ENCODE measurements around the gene WDR31.

GRCh38 chr9:113348437-113348836 is 8.4 kb upstream of the WDR31 start:
- TF ChIP-seq CTCF (IDR thresholded peaks at IDR 0.05; ENCODE audit: insufficient read depth, low read depth, low read length) (no peak), EZH2 (IDR thresholded peaks at IDR 0.05; ENCODE audit: insufficient read depth, low read length) (no peak)

Measured in astrocyte (in vitro differentiated cells and primary cell).